ENCODE results near the gene CSE1L. TPM values are rescaled to one million over a fixed set of nuclear protein-coding genes. Genes with fewer than 3 reads are reported as not detected.

CSE1L gene
- total and polyA plus RNA-seq, 2 donors from 2014 or later, result 32.4 to 39.6 TPM

- peaks cover 2 to 7% (median 3%) of the 10 kb centered on the region in 3 donors for H3K4me1 ChIP-seq (ENCODE audit: control insufficient read depth in 2 of 3, insufficient read depth in 2 of 3, low read depth in 1 of 3, low read length in 3 of 3)
- no peaks in the 10 kb centered on the region for H3K27me3 ChIP-seq (ENCODE audit: control insufficient read depth, insufficient read depth, low read length)
- peaks cover 2 to 11% (median 5%) of the 10 kb centered on the region in 3 donors for H3K36me3 ChIP-seq (ENCODE audit: control insufficient read depth in 2 of 3, insufficient read depth in 3 of 3, low read length in 3 of 3)
- H3K9me3 ChIP-seq (ENCODE audit: control insufficient read depth in 2 of 3, insufficient read depth in 1 of 3, low read length in 3 of 3), result no peaks in the 10 kb centered on the region
- intact Hi-C loops (cut with DNase I), result no loop called here
- H3K27ac ChIP-seq (ENCODE audit: low read depth in 2 of 2, low read length in 2 of 2), result no peak overlapping the region
- DNase-seq (no peak), FAIRE-seq (no peak)
- TF ChIP-seq CTCF (IDR thresholded peaks at IDR 0.05; ENCODE audit: borderline replicate concordance, extremely low read depth, insufficient read depth), result no peak
- no peak overlapping the region for H3K9ac ChIP-seq (ENCODE audit: low read length in 3 of 3)
- no peak overlapping the region for H3K4me3 ChIP-seq (ENCODE audit: low read length in 3 of 3)
These were observed 90.9 kb downstream of the CSE1L start for GRCh38 chr20:49136817-49137571.

GRCh38 chr20:49138431-49138830, 92.3 kb downstream of the CSE1L start:
- peaks cover 0 to under 1% (median 0%) of the 10 kb centered on the region in 3 donors for H3K4me1 ChIP-seq (ENCODE audit: control insufficient read depth in 2 of 3, insufficient read depth in 2 of 3, low read depth in 1 of 3, low read length in 3 of 3)
- DNase-seq (no peak), FAIRE-seq (no peak)
- intact Hi-C loops (cut with DNase I), result no loop called here
- H3K4me3 ChIP-seq (ENCODE audit: low read length in 3 of 3), result no peak overlapping the region
- TF ChIP-seq CTCF (IDR thresholded peaks at IDR 0.05; ENCODE audit: borderline replicate concordance, extremely low read depth, insufficient read depth), result no peak
- H3K9me3 ChIP-seq (ENCODE audit: control insufficient read depth in 2 of 3, insufficient read depth in 1 of 3, low read length in 3 of 3), result no peaks in the 10 kb centered on the region
- no peak overlapping the region for H3K27ac ChIP-seq (ENCODE audit: low read depth in 2 of 2, low read length in 2 of 2)
- peaks cover 0 to 11% (median 0%) of the 10 kb centered on the region in 3 donors for H3K36me3 ChIP-seq (ENCODE audit: control insufficient read depth in 2 of 3, insufficient read depth in 3 of 3, low read length in 3 of 3)
- no peaks in the 10 kb centered on the region for H3K27me3 ChIP-seq (ENCODE audit: control insufficient read depth, insufficient read depth, low read length)
- no peak overlapping the region for H3K9ac ChIP-seq (ENCODE audit: low read length in 3 of 3)

- DNase-seq (no peak), FAIRE-seq (no peak)
- Histone ChIP-seq H3K4me1 (ENCODE audit: control insufficient read depth in 2 of 3, insufficient read depth in 2 of 3, low read depth in 1 of 3, low read length in 3 of 3) (no peaks in the 10 kb centered on the region), H3K9me3 (ENCODE audit: control insufficient read depth in 2 of 3, insufficient read depth in 1 of 3, low read length in 3 of 3) (no peaks in the 10 kb centered on the region), H3K27ac (ENCODE audit: low read depth in 2 of 2, low read length in 2 of 2) (no peak overlapping the region), H3K9ac (ENCODE audit: low read length in 3 of 3) (no peak overlapping the region), H3K4me3 (ENCODE audit: low read length in 3 of 3) (no peak overlapping the region), H3K27me3 (ENCODE audit: control insufficient read depth, insufficient read depth, low read length) (no peaks in the 10 kb centered on the region), H3K36me3 (ENCODE audit: control insufficient read depth in 2 of 3, insufficient read depth in 3 of 3, low read length in 3 of 3) (peaks cover 3 to 11% (median 8%) of the 10 kb centered on the region in 3 donors)
- intact Hi-C loops (cut with DNase I), result no loop called here
- TF ChIP-seq CTCF (IDR thresholded peaks at IDR 0.05; ENCODE audit: borderline replicate concordance, extremely low read depth, insufficient read depth), result no peak
These were observed 94.3 kb downstream of the CSE1L start for GRCh38 chr20:49140411-49140810.

Measured in kidney (tissue), 14 donors.